Adipocyte (in vitro differentiated cells): ENCODE measurements around the gene DUSP7.

Experiments
- DNase-seq: peaks from one replicate; pipeline ENCODE4 v3.0.0-alpha.2; 2015; ENCODE audit warnings: low read depth
- H3K27me3 ChIP-seq: replicated peaks from 2 replicates; pipeline ENCODE4 v1.7.0; 2013; ENCODE audit warnings: mild to moderate bottlenecking, low read length, moderate library complexity; ENCODE audit not compliant: control insufficient read depth, insufficient read depth
- H3K36me3 ChIP-seq: 2 replicates; pipeline ENCODE4 v1.7.0; 2013; ENCODE audit warnings: low read length, mild to moderate bottlenecking, moderate library complexity; ENCODE audit not compliant: control insufficient read depth, insufficient read depth, severe bottlenecking
- H3K4me1 ChIP-seq: 2 replicates; pipeline ENCODE4 v1.7.0; 2013; ENCODE audit warnings: mild to moderate bottlenecking, low read length, moderate library complexity; ENCODE audit not compliant: control insufficient read depth, insufficient read depth
- H3K4me3 ChIP-seq: 2 replicates; pipeline ENCODE4 v1.7.0; 2013; ENCODE audit warnings: mild to moderate bottlenecking, low read length, moderate library complexity
- H3K9ac ChIP-seq: 2 replicates; pipeline ENCODE4 v1.7.0; 2013; ENCODE audit warnings: mild to moderate bottlenecking, low read length, moderate library complexity
- H3K9me3 ChIP-seq: 2 replicates; pipeline ENCODE4 v1.7.0; 2013; ENCODE audit warnings: mild to moderate bottlenecking, low read length, moderate library complexity; ENCODE audit not compliant: control insufficient read depth

Gene DUSP7

GRCh38 chr3:52006017-52006819, 50.2 kb downstream of the DUSP7 start:
- Histone ChIP-seq H3K27me3 (peaks cover 22% of the 10 kb centered on the region), H3K9ac (no peak overlapping the region), H3K4me3 (no peak overlapping the region), H3K4me1 (peaks cover 12% of the 10 kb centered on the region), H3K36me3 (no peaks in the 10 kb centered on the region), H3K9me3 (no peaks in the 10 kb centered on the region)
- DNase-seq = no peak

GRCh38 chr3:52005571-52005986, 50.8 kb downstream of the DUSP7 start:
- Histone ChIP-seq H3K4me3 (no peak overlapping the region), H3K36me3 (no peaks in the 10 kb centered on the region), H3K9me3 (no peaks in the 10 kb centered on the region), H3K4me1 (peaks cover 12% of the 10 kb centered on the region), H3K9ac (no peak overlapping the region), H3K27me3 (peaks cover 22% of the 10 kb centered on the region)
- peak; percentile 58 for DNase-seq

GRCh38 chr3:52004906-52005395, 51.4 kb downstream of the DUSP7 start:
- Histone ChIP-seq H3K36me3 (no peaks in the 10 kb centered on the region), H3K9me3 (no peaks in the 10 kb centered on the region), H3K9ac (no peak overlapping the region), H3K4me1 (peaks cover 12% of the 10 kb centered on the region), H3K4me3 (no peak overlapping the region), H3K27me3 (peaks cover 16% of the 10 kb centered on the region)
- no peak for DNase-seq

- Histone ChIP-seq H3K36me3 (no peaks in the 10 kb centered on the region), H3K27me3 (peaks cover 16% of the 10 kb centered on the region), H3K4me3 (no peak overlapping the region), H3K9me3 (no peaks in the 10 kb centered on the region), H3K4me1 (peaks cover 12% of the 10 kb centered on the region), H3K9ac (no peak overlapping the region)
- peak; percentile 71 for DNase-seq
These were observed 52.1 kb downstream of the DUSP7 start for GRCh38 chr3:52004163-52004787.

GRCh38 chr3:52002748-52003147, 53.6 kb downstream of the DUSP7 start:
- Histone ChIP-seq H3K36me3 (no peaks in the 10 kb centered on the region), H3K9me3 (no peaks in the 10 kb centered on the region), H3K4me3 (no peak overlapping the region), H3K4me1 (peaks cover 12% of the 10 kb centered on the region), H3K9ac (no peak overlapping the region), H3K27me3 (peaks cover 20% of the 10 kb centered on the region)
- no peak for DNase-seq

- no peaks in the 10 kb centered on the region for H3K9me3 ChIP-seq
- H3K9ac ChIP-seq = no peak overlapping the region
- peaks cover 12% of the 10 kb centered on the region for H3K4me1 ChIP-seq
- H3K4me3 ChIP-seq = no peak overlapping the region
- peaks cover 20% of the 10 kb centered on the region for H3K27me3 ChIP-seq
- H3K36me3 ChIP-seq = no peaks in the 10 kb centered on the region
- DNase-seq = peak; percentile 84
These were observed 54.9 kb downstream of the DUSP7 start for GRCh38 chr3:52001443-52001974.

- Histone ChIP-seq H3K4me3 (no peak overlapping the region), H3K27me3 (peaks cover 20% of the 10 kb centered on the region), H3K4me1 (peaks cover 4% of the 10 kb centered on the region), H3K9me3 (no peaks in the 10 kb centered on the region), H3K9ac (no peak overlapping the region), H3K36me3 (peaks cover 3% of the 10 kb centered on the region)
- DNase-seq = no peak
These were observed 56.5 kb downstream of the DUSP7 start for GRCh38 chr3:51999846-52000245.
